ENCODE results near the gene MAST4.

- TF ChIP-seq REST (IDR thresholded peaks at IDR 0.05): no peak
- no peak for TF ChIP-seq TAF1 (conservative IDR thresholded peaks at IDR 0.05)
- no peak for TF ChIP-seq MAX (IDR thresholded peaks at IDR 0.05)
- TF ChIP-seq, protein P1, sequence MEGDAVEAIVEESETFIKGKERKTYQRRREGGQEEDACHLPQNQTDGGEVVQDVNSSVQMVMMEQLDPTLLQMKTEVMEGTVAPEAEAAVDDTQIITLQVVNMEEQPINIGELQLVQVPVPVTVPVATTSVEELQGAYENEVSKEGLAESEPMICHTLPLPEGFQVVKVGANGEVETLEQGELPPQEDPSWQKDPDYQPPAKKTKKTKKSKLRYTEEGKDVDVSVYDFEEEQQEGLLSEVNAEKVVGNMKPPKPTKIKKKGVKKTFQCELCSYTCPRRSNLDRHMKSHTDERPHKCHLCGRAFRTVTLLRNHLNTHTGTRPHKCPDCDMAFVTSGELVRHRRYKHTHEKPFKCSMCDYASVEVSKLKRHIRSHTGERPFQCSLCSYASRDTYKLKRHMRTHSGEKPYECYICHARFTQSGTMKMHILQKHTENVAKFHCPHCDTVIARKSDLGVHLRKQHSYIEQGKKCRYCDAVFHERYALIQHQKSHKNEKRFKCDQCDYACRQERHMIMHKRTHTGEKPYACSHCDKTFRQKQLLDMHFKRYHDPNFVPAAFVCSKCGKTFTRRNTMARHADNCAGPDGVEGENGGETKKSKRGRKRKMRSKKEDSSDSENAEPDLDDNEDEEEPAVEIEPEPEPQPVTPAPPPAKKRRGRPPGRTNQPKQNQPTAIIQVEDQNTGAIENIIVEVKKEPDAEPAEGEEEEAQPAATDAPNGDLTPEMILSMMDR (IDR thresholded peaks at IDR 0.05; ENCODE audit: low read depth, low read length, missing input control): no peak
- TF ChIP-seq RAD21 (IDR thresholded peaks at IDR 0.05): no peak
- TF ChIP-seq SP1 (IDR thresholded peaks at IDR 0.05): no peak
- no peak for TF ChIP-seq EGR1 (IDR thresholded peaks at IDR 0.05; ENCODE audit: low read depth in 2 of 2)
- no peak for TF ChIP-seq GABPA (IDR thresholded peaks at IDR 0.05 in 1 of 2, conservative IDR thresholded peaks at IDR 0.05 in 1 of 2)
Measured at GRCh38 chr5:66708368-66708767, 112.2 kb downstream of the MAST4 start.

Data from liver (tissue), 3 donors.